WI38 (cell line): ENCODE measurements around the gene ADTRP.

Source experiments
- H3K4me3 ChIP-seq: 2 replicates; pipeline ENCODE4 v1.5.1; 2011; ENCODE audit warnings: low read depth, mild to moderate bottlenecking, control low read depth, low read length
- CTCF ChIP-seq: IDR thresholded peaks from 2 replicates; pipeline ENCODE4 v1.5.1; 2012; ENCODE audit warnings: low read depth, mild to moderate bottlenecking, control low read depth, low read length

Gene ADTRP

GRCh38 chr6:11793277-11793676, 14.7 kb upstream of the ADTRP start:
- no peak overlapping the region for H3K4me3 ChIP-seq
- no peak for TF ChIP-seq CTCF

- TF ChIP-seq CTCF: no peak
- no peak overlapping the region for H3K4me3 ChIP-seq
Observed at GRCh38 chr6:11791354-11792107, 12.9 kb upstream of the ADTRP start.

GRCh38 chr6:11789744-11790143, 11.1 kb upstream of the ADTRP start:
- no peak for TF ChIP-seq CTCF
- H3K4me3 ChIP-seq: no peak overlapping the region

- TF ChIP-seq CTCF: no peak
- H3K4me3 ChIP-seq: no peak overlapping the region
Observed at GRCh38 chr6:11788043-11788442, 9.4 kb upstream of the ADTRP start.

GRCh38 chr6:11785774-11786579, 7.4 kb upstream of the ADTRP start:
- no peak overlapping the region for H3K4me3 ChIP-seq
- TF ChIP-seq CTCF: no peak

GRCh38 chr6:11785415-11785773, 6.8 kb upstream of the ADTRP start:
- no peak overlapping the region for H3K4me3 ChIP-seq
- TF ChIP-seq CTCF: no peak

GRCh38 chr6:11784341-11784740, 5.7 kb upstream of the ADTRP start:
- H3K4me3 ChIP-seq: no peak overlapping the region
- TF ChIP-seq CTCF: no peak
